Neural crest cell (in vitro differentiated cells): Measurements from ENCODE around the gene SLC13A4. TPM values are rescaled to one million over a fixed set of nuclear protein-coding genes. Genes with fewer than 3 reads are reported as not detected.

ENCODE experiments used
- DNase-seq: peaks from one replicate; pipeline ENCODE4 v3.0.0; 2021; ENCODE audit warnings: low read depth, mixed read lengths, low spot score
- H3K27ac Mint-ChIP-seq: one replicate; pipeline ENCODE4 v1.8.0; 2021; ENCODE audit warnings: mild to moderate bottlenecking, mixed read lengths; ENCODE audit not compliant: unreplicated experiment
- H3K27me3 Mint-ChIP-seq: 2 replicates; pipeline ENCODE4 v1.8.0; 2021; ENCODE audit warnings: low read depth, mild to moderate bottlenecking, mixed read lengths
- H3K36me3 Mint-ChIP-seq: 2 replicates; pipeline ENCODE4 v1.8.0; 2021; ENCODE audit warnings: low read depth, mild to moderate bottlenecking, mixed read lengths
- H3K4me1 Mint-ChIP-seq: 2 replicates; pipeline ENCODE4 v1.8.0; 2021; ENCODE audit warnings: mixed read lengths
- H3K4me3 Mint-ChIP-seq: one replicate; pipeline ENCODE4 v1.8.0; 2021; ENCODE audit warnings: mild to moderate bottlenecking, mixed read lengths
- H3K9me3 Mint-ChIP-seq: 2 replicates; pipeline ENCODE4 v1.8.0; 2021; ENCODE audit warnings: mixed read lengths
- total RNA-seq: library from RNA; stranded (reverse); gene quantifications from 2 replicates; pipeline ENCODE4 v1.2.1, GENCODE V29; 2021
- TF ChIP-seq, protein P1 (sequence below): fragments of 200-600 bp; sonication (generic); conservative IDR thresholded peaks from 2 replicates; pipeline ENCODE4 v1.5.0; 2021; ENCODE audit warnings: antibody characterized with exemption, mild to moderate bottlenecking

Gene SLC13A4
- total RNA-seq, 1 donor from 2014 or later = 0.68 TPM

- Mint-ChIP-seq H3K4me1 (peaks cover 4% of the 10 kb centered on the region), H3K27me3 (no peaks in the 10 kb centered on the region), H3K27ac (no peak overlapping the region), H3K9me3 (no peaks in the 10 kb centered on the region), H3K36me3 (peaks cover 5% of the 10 kb centered on the region), H3K4me3 (no peak overlapping the region)
- no peak for DNase-seq
- TF ChIP-seq, protein P1, sequence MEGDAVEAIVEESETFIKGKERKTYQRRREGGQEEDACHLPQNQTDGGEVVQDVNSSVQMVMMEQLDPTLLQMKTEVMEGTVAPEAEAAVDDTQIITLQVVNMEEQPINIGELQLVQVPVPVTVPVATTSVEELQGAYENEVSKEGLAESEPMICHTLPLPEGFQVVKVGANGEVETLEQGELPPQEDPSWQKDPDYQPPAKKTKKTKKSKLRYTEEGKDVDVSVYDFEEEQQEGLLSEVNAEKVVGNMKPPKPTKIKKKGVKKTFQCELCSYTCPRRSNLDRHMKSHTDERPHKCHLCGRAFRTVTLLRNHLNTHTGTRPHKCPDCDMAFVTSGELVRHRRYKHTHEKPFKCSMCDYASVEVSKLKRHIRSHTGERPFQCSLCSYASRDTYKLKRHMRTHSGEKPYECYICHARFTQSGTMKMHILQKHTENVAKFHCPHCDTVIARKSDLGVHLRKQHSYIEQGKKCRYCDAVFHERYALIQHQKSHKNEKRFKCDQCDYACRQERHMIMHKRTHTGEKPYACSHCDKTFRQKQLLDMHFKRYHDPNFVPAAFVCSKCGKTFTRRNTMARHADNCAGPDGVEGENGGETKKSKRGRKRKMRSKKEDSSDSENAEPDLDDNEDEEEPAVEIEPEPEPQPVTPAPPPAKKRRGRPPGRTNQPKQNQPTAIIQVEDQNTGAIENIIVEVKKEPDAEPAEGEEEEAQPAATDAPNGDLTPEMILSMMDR = no peak
Observed at GRCh38 chr7:135683609-135684008, 44.4 kb downstream of the SLC13A4 start.

DNA sequence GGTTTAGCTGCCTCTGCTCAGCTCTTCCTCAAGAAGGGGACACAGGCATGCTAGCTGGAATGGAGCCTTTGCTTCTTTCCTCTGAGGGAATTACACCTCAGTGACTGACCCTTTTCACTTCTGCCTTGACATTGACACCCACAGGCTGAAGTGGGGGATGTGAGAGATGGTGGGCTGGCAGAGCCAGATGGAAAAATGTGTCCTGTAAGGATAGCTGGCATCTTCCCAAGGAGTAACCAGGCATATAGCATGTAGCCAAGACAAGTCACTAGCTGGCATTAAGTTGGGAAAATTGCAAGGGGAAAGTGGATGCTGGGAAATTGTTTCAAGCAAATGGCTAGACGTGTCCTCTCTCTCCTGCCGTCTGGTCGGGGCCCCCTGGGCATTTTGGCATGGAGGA is 45.8 kb downstream of the SLC13A4 start:
- H3K27ac Mint-ChIP-seq = no peak overlapping the region
- H3K27me3 Mint-ChIP-seq = no peaks in the 10 kb centered on the region
- H3K4me3 Mint-ChIP-seq = no peak overlapping the region
- H3K9me3 Mint-ChIP-seq = no peaks in the 10 kb centered on the region
- TF ChIP-seq, protein P1 = no peak
- peaks cover 4% of the 10 kb centered on the region for H3K4me1 Mint-ChIP-seq
- DNase-seq = no peak
- peaks cover 5% of the 10 kb centered on the region for H3K36me3 Mint-ChIP-seq

GRCh38 chr7:135681762-135682161 is 46.2 kb downstream of the SLC13A4 start:
- TF ChIP-seq, protein P1 = no peak
- H3K36me3 Mint-ChIP-seq = peaks cover 5% of the 10 kb centered on the region
- no peak overlapping the region for H3K27ac Mint-ChIP-seq
- no peak overlapping the region for H3K4me3 Mint-ChIP-seq
- no peaks in the 10 kb centered on the region for H3K27me3 Mint-ChIP-seq
- no peak for DNase-seq
- H3K9me3 Mint-ChIP-seq = no peaks in the 10 kb centered on the region
- H3K4me1 Mint-ChIP-seq = peaks cover 4% of the 10 kb centered on the region

DNA sequence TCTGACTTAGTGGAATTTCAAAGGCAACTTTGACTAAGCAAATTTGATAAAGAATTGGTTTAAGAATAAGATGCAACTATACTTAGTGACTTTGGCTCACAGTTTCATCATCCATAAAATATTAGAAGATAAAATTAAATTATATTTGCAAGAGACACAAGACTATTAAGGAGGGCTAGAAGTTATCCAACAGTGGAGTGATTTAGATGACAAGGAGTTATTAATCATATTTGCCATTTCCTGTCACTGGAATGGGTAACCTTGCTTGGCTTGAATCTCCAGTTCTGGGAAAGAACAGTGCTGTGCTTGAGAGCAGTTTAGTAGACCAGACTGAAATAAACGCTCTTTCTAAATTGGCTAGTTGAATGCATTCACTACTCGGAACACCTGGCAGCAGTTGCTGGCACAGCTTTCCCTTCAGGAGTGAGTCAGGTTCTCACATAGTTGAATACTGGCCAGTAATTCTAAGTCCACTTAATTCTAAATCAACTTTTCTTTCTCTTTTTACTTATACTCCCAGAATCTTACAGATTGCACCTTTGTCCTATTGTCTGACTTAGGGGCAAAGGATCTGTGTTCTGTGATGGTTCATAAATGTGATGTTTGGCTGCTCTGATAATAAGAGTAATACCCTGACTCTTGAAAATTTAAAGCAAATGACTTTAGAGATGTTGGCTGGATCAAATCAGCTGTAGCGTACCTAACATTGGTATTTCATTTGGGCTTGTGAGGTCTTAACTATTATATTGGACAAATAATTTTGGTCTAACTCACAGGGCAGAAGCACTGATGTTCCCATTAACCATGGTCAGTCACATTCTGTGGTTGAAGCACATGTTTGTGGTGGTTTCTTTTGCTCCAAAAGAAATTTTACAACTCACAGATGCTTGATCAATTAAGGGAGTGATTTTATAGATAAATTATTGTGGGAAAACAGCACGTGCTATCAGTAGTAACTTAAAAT is 49.1 kb downstream of the SLC13A4 start:
- Mint-ChIP-seq H3K4me3 (no peak overlapping the region), H3K36me3 (peaks cover 2% of the 10 kb centered on the region)

GRCh38 chr7:135673360-135673706 is 54.7 kb downstream of the SLC13A4 start:
- peaks cover 4% of the 10 kb centered on the region for H3K4me1 Mint-ChIP-seq

More for the DNA sequence above, 49.1 kb downstream of the SLC13A4 start:
- TF ChIP-seq, protein P1 = no peak
- H3K4me1 Mint-ChIP-seq = no peaks in the 10 kb centered on the region
- H3K27ac Mint-ChIP-seq = no peak overlapping the region
- no peaks in the 10 kb centered on the region for H3K27me3 Mint-ChIP-seq
- DNase-seq = no peak
- H3K9me3 Mint-ChIP-seq = no peaks in the 10 kb centered on the region

More at GRCh38 chr7:135673360-135673706, 54.7 kb downstream of the SLC13A4 start:
- H3K36me3 Mint-ChIP-seq = peaks cover 5% of the 10 kb centered on the region
- peaks cover 3% of the 10 kb centered on the region for H3K9me3 Mint-ChIP-seq
- H3K4me3 Mint-ChIP-seq = no peak overlapping the region
- TF ChIP-seq, protein P1 = no peak
- no peaks in the 10 kb centered on the region for H3K27me3 Mint-ChIP-seq
- no peak for DNase-seq
- H3K27ac Mint-ChIP-seq = no peak overlapping the region
